Body of pancreas (tissue), 4 donors: Measurements from ENCODE around the gene GNG12. TPM values are rescaled to one million over a fixed set of nuclear protein-coding genes. Genes with fewer than 3 reads are reported as not detected.

Experiments used
- ATAC-seq: fragments of 150-250 bp; one replicate; pipeline ENCODE4 v1.9.1; 2016
- DNase-seq, 4 donors: peaks; one replicate each; pipeline ENCODE4 v3.0.0-alpha.2; 2019
- H3K27ac ChIP-seq, 4 donors: fragments of 200-600 bp; sonication (generic); 1 replicate in 3 of 4; 2 replicates in 1 of 4; pipeline versions ENCODE4 v1.5.1 to v1.6.1; 2016 to 2019; ENCODE audit warnings: mild to moderate bottlenecking in 1 of 4, mixed read lengths in 1 of 4, moderate library complexity in 1 of 4
- H3K27me3 ChIP-seq, 2 donors: fragments of 200-600 bp; sonication (generic); one replicate each; pipeline ENCODE4 v1.6.0; 2016; ENCODE audit warnings: mild to moderate bottlenecking in 1 of 2
- H3K36me3 ChIP-seq, 2 donors: fragments of 200-600 bp; sonication (generic); replicated peaks in 1 of 2; 2 replicates each; pipeline ENCODE4 v1.5.1; 2016; ENCODE audit warnings: low read depth in 2 of 2; ENCODE audit not compliant: insufficient read depth in 1 of 2
- H3K4me1 ChIP-seq: fragments of 200-600 bp; sonication (generic); one replicate; pipeline ENCODE4 v1.6.0; 2016
- H3K4me3 ChIP-seq, 2 donors: fragments of 200-600 bp; sonication (generic); 1 replicate in 1 of 2; 2 replicates in 1 of 2; pipeline ENCODE4 v1.5.1; 2016 to 2019
- H3K9me3 ChIP-seq, 3 donors: fragments of 200-600 bp; sonication (generic); 1 replicate in 2 of 3; 2 replicates in 1 of 3; pipeline ENCODE4 v1.5.1; 2016
- CTCF ChIP-seq, 7 experiments: fragments of 450-650 bp in 4 of 7; fragments of 200-600 bp in 3 of 7; sonication (generic) in 3 of 7; IDR thresholded peaks; one replicate each; pipeline ENCODE4 v1.5.1; 2016 to 2019; ENCODE audit warnings: antibody characterized with exemption in 7 of 7
- POLR2A ChIP-seq, 3 donors: fragments of 450-650 bp; IDR thresholded peaks; one replicate each; pipeline ENCODE4 v1.6.1; 2016; ENCODE audit warnings: antibody characterized with exemption in 3 of 3, mild to moderate bottlenecking in 2 of 3
- WGBS, 2 donors: methylation state at CpG; one replicate each; pipeline ENCODE4 v1.1.5; 2017; 5-methylcytosine and 5-hydroxymethylcytosine counted together
- intact Hi-C: fragments of 100-400 bp; cut with DNase I; formaldehyde crosslinking; loops from one replicate; pipeline ENCODE4 v1.15.1; 2023
- total RNA-seq, 2 donors: library from RNA; depleted of rRNA; stranded (reverse); fragments of >200 nt; gene quantifications; one replicate each; pipeline ENCODE4 v1.1.0, GENCODE V29; 2016

Gene GNG12
- total RNA-seq, 2 donors from 2014 or later, result 26.4 to 42.3 TPM

GRCh38 chr1:67792741-67793458 is 40.4 kb downstream of the GNG12 start:
- no peak overlapping the region for H3K27ac ChIP-seq
- no peaks in the 10 kb centered on the region for H3K36me3 ChIP-seq
- no peak for DNase-seq
- intact Hi-C loops, result no loop called here
- no peaks in the 10 kb centered on the region for H3K9me3 ChIP-seq
- no peaks in the 10 kb centered on the region for H3K27me3 ChIP-seq
- ATAC-seq, result no peak
- H3K4me1 ChIP-seq, result peaks cover 8% of the 10 kb centered on the region
- TF ChIP-seq CTCF (IDR thresholded peaks at IDR 0.05) (no peak), POLR2A (IDR thresholded peaks at IDR 0.05) (no peak)
- H3K4me3 ChIP-seq, result no peak overlapping the region
- 52 to 67% methylated on average over 1 of the region's 1 CpG for WGBS, 2 donors

GRCh38 chr1:67792103-67792502 is 41.2 kb downstream of the GNG12 start:
- DNase-seq (no peak), ATAC-seq (no peak)
- Histone ChIP-seq H3K4me3 (no peak overlapping the region), H3K27ac (no peak overlapping the region), H3K4me1 (peaks cover 8% of the 10 kb centered on the region), H3K36me3 (no peaks in the 10 kb centered on the region), H3K27me3 (no peaks in the 10 kb centered on the region), H3K9me3 (no peaks in the 10 kb centered on the region)
- intact Hi-C loops, result no loop called here
- 64 to 82% methylated on average over 5 of the region's 5 CpGs for WGBS, 2 donors
- TF ChIP-seq CTCF (IDR thresholded peaks at IDR 0.05) (no peak), POLR2A (IDR thresholded peaks at IDR 0.05) (no peak)

DNA sequence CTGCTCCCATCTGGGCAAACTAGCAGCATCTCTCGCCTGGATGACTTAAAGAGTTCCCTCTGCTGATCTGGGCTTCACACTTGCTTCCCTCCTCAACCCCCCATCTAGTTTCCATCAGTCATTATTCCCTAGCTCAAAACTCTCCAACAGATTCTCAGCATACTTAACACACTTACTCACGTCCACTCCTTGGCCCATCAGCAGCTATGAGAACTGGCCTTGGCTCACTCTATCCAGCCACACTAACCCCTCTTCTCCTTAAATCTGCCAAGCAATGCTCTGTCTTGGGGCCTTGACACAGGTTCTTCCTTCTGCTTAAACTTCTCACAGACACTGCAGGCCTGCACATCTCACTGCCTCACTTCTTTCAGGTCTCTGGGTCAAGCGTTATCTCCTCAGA is 41.6 kb downstream of the GNG12 start:
- TF ChIP-seq POLR2A (IDR thresholded peaks at IDR 0.05) (no peak), CTCF (IDR thresholded peaks at IDR 0.05) (no peak)
- no peak for ATAC-seq
- WGBS, 2 donors, result 90 to 92% methylated on average over 3 of the region's 3 CpGs

GRCh38 chr1:67791261-67791660 is 42.0 kb downstream of the GNG12 start:
- intact Hi-C loops, result no loop called here
- H3K36me3 ChIP-seq, result no peaks in the 10 kb centered on the region

More for the DNA sequence above, 41.6 kb downstream of the GNG12 start:
- H3K36me3 ChIP-seq, result no peaks in the 10 kb centered on the region
- intact Hi-C loops, result no loop called here
- DNase-seq, result peak in 1 of 4 donors; percentile 20
- H3K27ac ChIP-seq, result no peak overlapping the region
- no peak overlapping the region for H3K4me3 ChIP-seq
- no peaks in the 10 kb centered on the region for H3K27me3 ChIP-seq
- H3K9me3 ChIP-seq, result no peaks in the 10 kb centered on the region
- H3K4me1 ChIP-seq, result peaks cover 8% of the 10 kb centered on the region

More at GRCh38 chr1:67791261-67791660, 42.0 kb downstream of the GNG12 start:
- Histone ChIP-seq H3K9me3 (no peaks in the 10 kb centered on the region), H3K27me3 (no peaks in the 10 kb centered on the region), H3K4me1 (peaks cover 8% of the 10 kb centered on the region), H3K27ac (no peak overlapping the region), H3K4me3 (no peak overlapping the region)
- no peak for DNase-seq
- no peak for TF ChIP-seq CTCF (IDR thresholded peaks at IDR 0.05)
- no peak for TF ChIP-seq POLR2A (IDR thresholded peaks at IDR 0.05)
- ATAC-seq, result no peak
- 39 to 52% methylated on average over 1 of the region's 1 CpG for WGBS, 2 donors
